WTC11 (cell line): Measurements from ENCODE around the gene KLLN.
"Not testable (repeated sequence)": the region's sequence is repeated elsewhere in the genome, so short reads cannot be mapped to it uniquely, and the experiment has no call there.

Experiments
- NR2C2 ChIP-seq: sonication (generic); formaldehyde crosslinking; IDR thresholded peaks from 2 replicates; pipeline ENCODE4 v1.8.0; 2022; ENCODE audit warnings: mild to moderate bottlenecking, missing genetic modification reagents
- TP53 ChIP-seq: sonication (generic); formaldehyde crosslinking; IDR thresholded peaks from 2 replicates; pipeline ENCODE4 v1.8.1; 2023; ENCODE audit warnings: mild to moderate bottlenecking, missing genetic modification reagents
- TF ChIP-seq, protein P1 (sequence below): fragments of 200-600 bp; IDR thresholded peaks from 2 replicates; pipeline ENCODE4 v1.8.0; 2022; ENCODE audit warnings: antibody characterized with exemption
- TF ChIP-seq, protein P2 (sequence below): sonication (generic); formaldehyde crosslinking; IDR thresholded peaks from 2 replicates; pipeline ENCODE4 v1.8.1; 2023; ENCODE audit warnings: mild to moderate bottlenecking, missing genetic modification reagents, borderline replicate concordance
- TF ChIP-seq, protein P3 (sequence below): sonication (generic); formaldehyde crosslinking; conservative IDR thresholded peaks from 2 replicates; pipeline ENCODE4 v1.8.1; 2022; ENCODE audit warnings: mild to moderate bottlenecking, missing genetic modification reagents
- TF ChIP-seq, protein P4 (sequence below): sonication (generic); formaldehyde crosslinking; IDR thresholded peaks from 2 replicates; pipeline ENCODE4 v1.8.0; 2022; ENCODE audit warnings: mild to moderate bottlenecking, missing genetic modification reagents
- TF ChIP-seq, protein P5 (sequence below): sonication (generic); formaldehyde crosslinking; IDR thresholded peaks from 2 replicates; pipeline ENCODE4 v1.8.1; 2022; ENCODE audit warnings: missing genetic modification reagents, borderline replicate concordance
- TF ChIP-seq, protein P6 (sequence below): sonication (generic); formaldehyde crosslinking; IDR thresholded peaks from 2 replicates; pipeline ENCODE4 v1.8.1; 2022; ENCODE audit warnings: low read depth, missing genetic modification reagents, borderline replicate concordance
- TF ChIP-seq, protein P7 (sequence below): sonication (generic); formaldehyde crosslinking; IDR thresholded peaks from 2 replicates; pipeline ENCODE4 v1.8.0; 2022; ENCODE audit warnings: mild to moderate bottlenecking, missing genetic modification reagents
- TF ChIP-seq, protein P8 (sequence below): sonication (generic); formaldehyde crosslinking; IDR thresholded peaks from 2 replicates; pipeline ENCODE4 v1.8.1; 2023; ENCODE audit warnings: mild to moderate bottlenecking, missing genetic modification reagents, moderate library complexity
- TF ChIP-seq, protein P9 (sequence below): sonication (generic); formaldehyde crosslinking; IDR thresholded peaks from 2 replicates; pipeline ENCODE4 v1.8.1; 2023; ENCODE audit warnings: mild to moderate bottlenecking, moderate library complexity, missing genetic modification reagents

DNA sequence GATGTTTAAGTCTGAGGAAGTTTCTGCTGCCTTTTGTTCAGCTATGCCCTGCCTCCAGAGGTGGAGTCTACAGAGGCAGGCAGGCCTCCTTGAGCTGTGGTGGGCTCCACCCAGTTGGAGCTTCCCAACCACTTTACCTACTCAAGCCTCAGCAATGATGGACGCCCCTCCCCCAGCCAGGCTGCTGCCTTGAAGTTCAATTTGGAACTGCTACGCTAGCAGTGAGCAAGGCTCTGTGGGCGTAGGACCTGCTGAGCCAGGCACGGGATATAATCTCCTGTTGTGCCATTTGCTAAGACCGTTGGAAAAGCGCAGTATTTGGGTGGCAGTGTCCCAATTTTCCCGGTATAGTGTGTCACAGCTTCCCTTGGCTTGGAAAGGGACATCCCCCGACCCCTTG, 40.1 kb upstream of the KLLN start:
- TF ChIP-seq, protein P1, sequence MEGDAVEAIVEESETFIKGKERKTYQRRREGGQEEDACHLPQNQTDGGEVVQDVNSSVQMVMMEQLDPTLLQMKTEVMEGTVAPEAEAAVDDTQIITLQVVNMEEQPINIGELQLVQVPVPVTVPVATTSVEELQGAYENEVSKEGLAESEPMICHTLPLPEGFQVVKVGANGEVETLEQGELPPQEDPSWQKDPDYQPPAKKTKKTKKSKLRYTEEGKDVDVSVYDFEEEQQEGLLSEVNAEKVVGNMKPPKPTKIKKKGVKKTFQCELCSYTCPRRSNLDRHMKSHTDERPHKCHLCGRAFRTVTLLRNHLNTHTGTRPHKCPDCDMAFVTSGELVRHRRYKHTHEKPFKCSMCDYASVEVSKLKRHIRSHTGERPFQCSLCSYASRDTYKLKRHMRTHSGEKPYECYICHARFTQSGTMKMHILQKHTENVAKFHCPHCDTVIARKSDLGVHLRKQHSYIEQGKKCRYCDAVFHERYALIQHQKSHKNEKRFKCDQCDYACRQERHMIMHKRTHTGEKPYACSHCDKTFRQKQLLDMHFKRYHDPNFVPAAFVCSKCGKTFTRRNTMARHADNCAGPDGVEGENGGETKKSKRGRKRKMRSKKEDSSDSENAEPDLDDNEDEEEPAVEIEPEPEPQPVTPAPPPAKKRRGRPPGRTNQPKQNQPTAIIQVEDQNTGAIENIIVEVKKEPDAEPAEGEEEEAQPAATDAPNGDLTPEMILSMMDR, result not testable (repeated sequence)
- TF ChIP-seq, protein P2, sequence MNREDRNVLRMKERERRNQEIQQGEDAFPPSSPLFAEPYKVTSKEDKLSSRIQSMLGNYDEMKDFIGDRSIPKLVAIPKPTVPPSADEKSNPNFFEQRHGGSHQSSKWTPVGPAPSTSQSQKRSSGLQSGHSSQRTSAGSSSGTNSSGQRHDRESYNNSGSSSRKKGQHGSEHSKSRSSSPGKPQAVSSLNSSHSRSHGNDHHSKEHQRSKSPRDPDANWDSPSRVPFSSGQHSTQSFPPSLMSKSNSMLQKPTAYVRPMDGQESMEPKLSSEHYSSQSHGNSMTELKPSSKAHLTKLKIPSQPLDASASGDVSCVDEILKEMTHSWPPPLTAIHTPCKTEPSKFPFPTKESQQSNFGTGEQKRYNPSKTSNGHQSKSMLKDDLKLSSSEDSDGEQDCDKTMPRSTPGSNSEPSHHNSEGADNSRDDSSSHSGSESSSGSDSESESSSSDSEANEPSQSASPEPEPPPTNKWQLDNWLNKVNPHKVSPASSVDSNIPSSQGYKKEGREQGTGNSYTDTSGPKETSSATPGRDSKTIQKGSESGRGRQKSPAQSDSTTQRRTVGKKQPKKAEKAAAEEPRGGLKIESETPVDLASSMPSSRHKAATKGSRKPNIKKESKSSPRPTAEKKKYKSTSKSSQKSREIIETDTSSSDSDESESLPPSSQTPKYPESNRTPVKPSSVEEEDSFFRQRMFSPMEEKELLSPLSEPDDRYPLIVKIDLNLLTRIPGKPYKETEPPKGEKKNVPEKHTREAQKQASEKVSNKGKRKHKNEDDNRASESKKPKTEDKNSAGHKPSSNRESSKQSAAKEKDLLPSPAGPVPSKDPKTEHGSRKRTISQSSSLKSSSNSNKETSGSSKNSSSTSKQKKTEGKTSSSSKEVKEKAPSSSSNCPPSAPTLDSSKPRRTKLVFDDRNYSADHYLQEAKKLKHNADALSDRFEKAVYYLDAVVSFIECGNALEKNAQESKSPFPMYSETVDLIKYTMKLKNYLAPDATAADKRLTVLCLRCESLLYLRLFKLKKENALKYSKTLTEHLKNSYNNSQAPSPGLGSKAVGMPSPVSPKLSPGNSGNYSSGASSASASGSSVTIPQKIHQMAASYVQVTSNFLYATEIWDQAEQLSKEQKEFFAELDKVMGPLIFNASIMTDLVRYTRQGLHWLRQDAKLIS (CRISPR knock-in tag), result not testable (repeated sequence)
- TF ChIP-seq NR2C2 (CRISPR knock-in tag); TP53: not testable (repeated sequence)
- TF ChIP-seq, protein P3, sequence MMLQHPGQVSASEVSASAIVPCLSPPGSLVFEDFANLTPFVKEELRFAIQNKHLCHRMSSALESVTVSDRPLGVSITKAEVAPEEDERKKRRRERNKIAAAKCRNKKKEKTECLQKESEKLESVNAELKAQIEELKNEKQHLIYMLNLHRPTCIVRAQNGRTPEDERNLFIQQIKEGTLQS (CRISPR knock-in tag), result not testable (repeated sequence)
- TF ChIP-seq, protein P4, sequence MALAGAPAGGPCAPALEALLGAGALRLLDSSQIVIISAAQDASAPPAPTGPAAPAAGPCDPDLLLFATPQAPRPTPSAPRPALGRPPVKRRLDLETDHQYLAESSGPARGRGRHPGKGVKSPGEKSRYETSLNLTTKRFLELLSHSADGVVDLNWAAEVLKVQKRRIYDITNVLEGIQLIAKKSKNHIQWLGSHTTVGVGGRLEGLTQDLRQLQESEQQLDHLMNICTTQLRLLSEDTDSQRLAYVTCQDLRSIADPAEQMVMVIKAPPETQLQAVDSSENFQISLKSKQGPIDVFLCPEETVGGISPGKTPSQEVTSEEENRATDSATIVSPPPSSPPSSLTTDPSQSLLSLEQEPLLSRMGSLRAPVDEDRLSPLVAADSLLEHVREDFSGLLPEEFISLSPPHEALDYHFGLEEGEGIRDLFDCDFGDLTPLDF (CRISPR knock-in tag), result not testable (repeated sequence)
- TF ChIP-seq, protein P5, sequence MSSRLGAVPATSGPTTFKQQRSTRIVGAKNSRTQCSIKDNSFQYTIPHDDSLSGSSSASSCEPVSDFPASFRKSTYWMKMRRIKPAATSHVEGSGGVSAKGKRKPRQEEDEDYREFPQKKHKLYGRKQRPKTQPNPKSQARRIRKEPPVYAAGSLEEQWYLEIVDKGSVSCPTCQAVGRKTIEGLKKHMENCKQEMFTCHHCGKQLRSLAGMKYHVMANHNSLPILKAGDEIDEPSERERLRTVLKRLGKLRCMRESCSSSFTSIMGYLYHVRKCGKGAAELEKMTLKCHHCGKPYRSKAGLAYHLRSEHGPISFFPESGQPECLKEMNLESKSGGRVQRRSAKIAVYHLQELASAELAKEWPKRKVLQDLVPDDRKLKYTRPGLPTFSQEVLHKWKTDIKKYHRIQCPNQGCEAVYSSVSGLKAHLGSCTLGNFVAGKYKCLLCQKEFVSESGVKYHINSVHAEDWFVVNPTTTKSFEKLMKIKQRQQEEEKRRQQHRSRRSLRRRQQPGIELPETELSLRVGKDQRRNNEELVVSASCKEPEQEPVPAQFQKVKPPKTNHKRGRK, result not testable (repeated sequence)
- TF ChIP-seq, protein P6, sequence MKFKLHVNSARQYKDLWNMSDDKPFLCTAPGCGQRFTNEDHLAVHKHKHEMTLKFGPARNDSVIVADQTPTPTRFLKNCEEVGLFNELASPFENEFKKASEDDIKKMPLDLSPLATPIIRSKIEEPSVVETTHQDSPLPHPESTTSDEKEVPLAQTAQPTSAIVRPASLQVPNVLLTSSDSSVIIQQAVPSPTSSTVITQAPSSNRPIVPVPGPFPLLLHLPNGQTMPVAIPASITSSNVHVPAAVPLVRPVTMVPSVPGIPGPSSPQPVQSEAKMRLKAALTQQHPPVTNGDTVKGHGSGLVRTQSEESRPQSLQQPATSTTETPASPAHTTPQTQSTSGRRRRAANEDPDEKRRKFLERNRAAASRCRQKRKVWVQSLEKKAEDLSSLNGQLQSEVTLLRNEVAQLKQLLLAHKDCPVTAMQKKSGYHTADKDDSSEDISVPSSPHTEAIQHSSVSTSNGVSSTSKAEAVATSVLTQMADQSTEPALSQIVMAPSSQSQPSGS (CRISPR knock-in tag), result not testable (repeated sequence)
- TF ChIP-seq, protein P7, sequence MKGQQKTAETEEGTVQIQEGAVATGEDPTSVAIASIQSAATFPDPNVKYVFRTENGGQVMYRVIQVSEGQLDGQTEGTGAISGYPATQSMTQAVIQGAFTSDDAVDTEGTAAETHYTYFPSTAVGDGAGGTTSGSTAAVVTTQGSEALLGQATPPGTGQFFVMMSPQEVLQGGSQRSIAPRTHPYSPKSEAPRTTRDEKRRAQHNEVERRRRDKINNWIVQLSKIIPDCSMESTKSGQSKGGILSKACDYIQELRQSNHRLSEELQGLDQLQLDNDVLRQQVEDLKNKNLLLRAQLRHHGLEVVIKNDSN, result not testable (repeated sequence)
- TF ChIP-seq, protein P8, sequence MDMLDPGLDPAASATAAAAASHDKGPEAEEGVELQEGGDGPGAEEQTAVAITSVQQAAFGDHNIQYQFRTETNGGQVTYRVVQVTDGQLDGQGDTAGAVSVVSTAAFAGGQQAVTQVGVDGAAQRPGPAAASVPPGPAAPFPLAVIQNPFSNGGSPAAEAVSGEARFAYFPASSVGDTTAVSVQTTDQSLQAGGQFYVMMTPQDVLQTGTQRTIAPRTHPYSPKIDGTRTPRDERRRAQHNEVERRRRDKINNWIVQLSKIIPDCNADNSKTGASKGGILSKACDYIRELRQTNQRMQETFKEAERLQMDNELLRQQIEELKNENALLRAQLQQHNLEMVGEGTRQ (CRISPR knock-in tag), result not testable (repeated sequence)
- TF ChIP-seq, protein P9, sequence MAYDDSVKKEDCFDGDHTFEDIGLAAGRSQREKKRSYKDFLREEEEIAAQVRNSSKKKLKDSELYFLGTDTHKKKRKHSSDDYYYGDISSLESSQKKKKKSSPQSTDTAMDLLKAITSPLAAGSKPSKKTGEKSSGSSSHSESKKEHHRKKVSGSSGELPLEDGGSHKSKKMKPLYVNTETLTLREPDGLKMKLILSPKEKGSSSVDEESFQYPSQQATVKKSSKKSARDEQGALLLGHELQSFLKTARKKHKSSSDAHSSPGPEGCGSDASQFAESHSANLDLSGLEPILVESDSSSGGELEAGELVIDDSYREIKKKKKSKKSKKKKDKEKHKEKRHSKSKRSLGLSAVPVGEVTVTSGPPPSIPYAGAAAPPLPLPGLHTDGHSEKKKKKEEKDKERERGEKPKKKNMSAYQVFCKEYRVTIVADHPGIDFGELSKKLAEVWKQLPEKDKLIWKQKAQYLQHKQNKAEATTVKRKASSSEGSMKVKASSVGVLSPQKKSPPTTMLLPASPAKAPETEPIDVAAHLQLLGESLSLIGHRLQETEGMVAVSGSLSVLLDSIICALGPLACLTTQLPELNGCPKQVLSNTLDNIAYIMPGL (CRISPR knock-in tag), result not testable (repeated sequence)
